H1 (cell line): ENCODE data around the gene FRMD4A. TPM values are rescaled to one million over a fixed set of nuclear protein-coding genes. Genes with fewer than 3 reads are reported as not detected.

Source experiments
- CTCF ChIA-PET: fragments of 300-600 bp; sonication (Branson Sonifier 250); formaldehyde crosslinking; loops from one replicate; lab custom pipeline; 2021; ENCODE audit not compliant: partially characterized antibody; lab: Charles Lee
- POLR2A ChIA-PET: fragments of 300-600 bp; sonication (Branson Sonifier 250); formaldehyde crosslinking; loops from one replicate; lab custom pipeline; 2021; ENCODE audit warnings: inconsistent platforms; ENCODE audit not compliant: partially characterized antibody; lab: Charles Lee
- DNase-seq, 2 experiments: peaks; one replicate each; pipeline versions ENCODE4 v3.0.0 to v3.0.0-alpha.2; 2010 to 2022; ENCODE audit warnings: low spot score in 2 of 2, low read depth in 1 of 2, mixed read lengths in 1 of 2
- FAIRE-seq: peaks from 2 replicates; lab custom pipeline; 2011; peaks lifted over from hg19 to GRCh38; lab: Jason Lieb, UNC
- H2AFZ ChIP-seq: 2 replicates; pipeline ENCODE4 v1.8.1; 2012; ENCODE audit warnings: low read length, inconsistent platforms
- H2AK5ac ChIP-seq: 2 replicates; pipeline ENCODE4 v1.6.1; 2013; ENCODE audit warnings: low read depth, low read length
- H2BK120ac ChIP-seq: replicated peaks from 2 replicates; pipeline ENCODE3; 2013; ENCODE audit warnings: low read depth, low read length, inconsistent platforms
- H2BK12ac ChIP-seq: 2 replicates; pipeline ENCODE4 v1.6.1; 2013; ENCODE audit warnings: low read depth, low read length
- H2BK15ac ChIP-seq: 2 replicates; pipeline ENCODE4 v1.6.1; 2013; ENCODE audit warnings: low read length
- H2BK20ac ChIP-seq: 2 replicates; pipeline ENCODE4 v1.6.1; 2013; ENCODE audit warnings: low read length
- H2BK5ac ChIP-seq: 2 replicates; pipeline ENCODE4 v1.6.1; 2013; ENCODE audit warnings: low read depth, low read length
- H3K14ac ChIP-seq: 2 replicates; pipeline ENCODE4 v1.6.1; 2013; ENCODE audit warnings: inconsistent platforms; ENCODE audit not compliant: insufficient read length
- H3K18ac ChIP-seq: 2 replicates; pipeline ENCODE4 v1.6.1; 2013; ENCODE audit warnings: low read length; ENCODE audit errors: extremely low read depth
- H3K23ac ChIP-seq: 2 replicates; pipeline ENCODE4 v1.6.1; 2013; ENCODE audit warnings: inconsistent platforms; ENCODE audit not compliant: insufficient read length
- H3K23me2 ChIP-seq: 2 replicates; pipeline ENCODE4 v1.6.1; 2013; ENCODE audit warnings: low read depth, low read length
- H3K27ac ChIP-seq: 2 replicates; pipeline ENCODE4 v1.6.1; 2011; ENCODE audit warnings: low read depth, low read length, inconsistent platforms
- H3K27me3 ChIP-seq, 4 experiments: replicated peaks in 1 of 4; 1 replicate in 1 of 4; 2 replicates in 3 of 4; pipeline versions ENCODE4 v1.6.1 to v1.8.1; 2011 to 2013; ENCODE audit warnings: low read length in 3 of 4, mild to moderate bottlenecking in 3 of 4, inconsistent platforms in 2 of 4, mixed read lengths in 2 of 4, moderate library complexity in 1 of 4; ENCODE audit not compliant: control insufficient read depth in 3 of 4, insufficient read depth in 3 of 4; ENCODE audit errors: extremely low read depth in 1 of 4
- H3K36me3 ChIP-seq, 4 experiments: 2 replicates each; pipeline versions ENCODE4 v1.6.1 to v1.8.1; 2011 to 2013; ENCODE audit warnings: mild to moderate bottlenecking in 4 of 4, low read length in 3 of 4, moderate library complexity in 2 of 4, control low read depth in 1 of 4, inconsistent platforms in 1 of 4; ENCODE audit not compliant: insufficient read depth in 4 of 4, control insufficient read depth in 2 of 4
- H3K4ac ChIP-seq: replicated peaks from 2 replicates; pipeline ENCODE3; 2013; ENCODE audit warnings: low read length, low read depth, mixed read lengths, inconsistent platforms; ENCODE audit not compliant: insufficient read length
- H3K4me1 ChIP-seq, 4 experiments: replicated peaks in 1 of 4; 1 replicate in 1 of 4; 2 replicates in 3 of 4; pipeline versions ENCODE4 v1.6.1 to v1.8.1; 2011 to 2013; ENCODE audit warnings: low read length in 3 of 4, inconsistent platforms in 2 of 4, mixed read lengths in 1 of 4; ENCODE audit not compliant: insufficient read depth in 4 of 4, control insufficient read depth in 3 of 4
- H3K4me2 ChIP-seq, 2 experiments: 2 replicates each; pipeline versions ENCODE4 v1.6.1 to v1.8.1; 2011 to 2013; ENCODE audit warnings: low read depth in 2 of 2, low read length in 2 of 2, control low read depth in 1 of 2, inconsistent platforms in 1 of 2, mild to moderate bottlenecking in 1 of 2; ENCODE audit not compliant: insufficient read depth in 1 of 2
- H3K4me3 ChIP-seq, 4 experiments: fragments of 200-600, 300-600 bp in 1 of 4; sonication (generic), shearing (Covaris generic), sonication (Bioruptor Twin) in 1 of 4; 2 replicates each; pipeline versions ENCODE4 v1.5.1 to v1.8.1; 2011 to 2016; ENCODE audit warnings: low read length in 4 of 4, low read depth in 3 of 4, control low read depth in 2 of 4, inconsistent platforms in 2 of 4, mild to moderate bottlenecking in 2 of 4, mixed read lengths in 1 of 4, moderate library complexity in 1 of 4; ENCODE audit not compliant: insufficient read depth in 2 of 4; ENCODE audit errors: extremely low read depth in 1 of 4
- H3K56ac ChIP-seq: replicated peaks from 2 replicates; pipeline ENCODE3; 2013; ENCODE audit warnings: low read depth, mild to moderate bottlenecking, mixed read lengths, low read length, inconsistent platforms; ENCODE audit not compliant: insufficient read length
- H3K79me1 ChIP-seq: 2 replicates; pipeline ENCODE4 v1.6.1; 2013; ENCODE audit warnings: low read depth, low read length, control low read depth
- H3K79me2 ChIP-seq, 2 experiments: 2 replicates each; pipeline versions ENCODE4 v1.6.1 to v1.8.1; 2012 to 2013; ENCODE audit warnings: low read length in 2 of 2, mild to moderate bottlenecking in 2 of 2, inconsistent platforms in 1 of 2; ENCODE audit not compliant: insufficient read depth in 2 of 2, control insufficient read depth in 1 of 2
- H3K9ac ChIP-seq, 4 experiments: replicated peaks in 1 of 4; 1 replicate in 1 of 4; 2 replicates in 3 of 4; pipeline versions ENCODE4 v1.6.1 to v1.8.1; 2011 to 2013; ENCODE audit warnings: low read depth in 3 of 4, low read length in 3 of 4, control low read depth in 2 of 4, mild to moderate bottlenecking in 2 of 4, moderate library complexity in 2 of 4, inconsistent platforms in 1 of 4; ENCODE audit errors: extremely low read depth in 1 of 4
- H3K9me3 ChIP-seq, 2 experiments: 2 replicates each; pipeline versions ENCODE4 v1.6.1 to v1.8.1; 2012 to 2013; ENCODE audit warnings: mild to moderate bottlenecking in 2 of 2, moderate library complexity in 2 of 2, control low read depth in 1 of 2, inconsistent platforms in 1 of 2, low read depth in 1 of 2, low read length in 1 of 2, mixed read lengths in 1 of 2; ENCODE audit not compliant: insufficient read depth in 2 of 2
- H4K20me1 ChIP-seq, 2 experiments: replicated peaks in 1 of 2; 2 replicates each; pipeline versions ENCODE3 to v1.8.1; 2011 to 2013; ENCODE audit warnings: inconsistent platforms in 2 of 2, low read length in 2 of 2, mild to moderate bottlenecking in 1 of 2; ENCODE audit not compliant: insufficient read depth in 2 of 2, control insufficient read depth in 1 of 2
- H4K5ac ChIP-seq: 2 replicates; pipeline ENCODE4 v1.6.1; 2013; ENCODE audit warnings: low read length, low read depth, mixed read lengths, inconsistent platforms; ENCODE audit not compliant: insufficient read length
- H4K8ac ChIP-seq: 2 replicates; pipeline ENCODE4 v1.8.0; 2013; ENCODE audit warnings: mild to moderate bottlenecking, moderate library complexity, low read length, inconsistent platforms; ENCODE audit not compliant: insufficient read depth; ENCODE audit errors: extremely low read depth
- H4K91ac ChIP-seq: replicated peaks from 2 replicates; pipeline ENCODE3; 2013; ENCODE audit warnings: low read length, mixed read lengths, inconsistent platforms; ENCODE audit not compliant: insufficient read length
- BACH1 ChIP-seq: IDR thresholded peaks from 2 replicates; pipeline ENCODE4 v1.6.1; 2012; ENCODE audit warnings: low read length, improper control_type of control experiment
- BRCA1 ChIP-seq: IDR thresholded peaks from 2 replicates; pipeline ENCODE4 v1.6.1; 2012; ENCODE audit warnings: low read depth, low read length, improper control_type of control experiment
- EGR1 ChIP-seq: IDR thresholded peaks from 2 replicates; pipeline ENCODE4 v1.6.1; 2011; ENCODE audit warnings: low read depth, low read length, borderline replicate concordance
- NRF1 ChIP-seq: IDR thresholded peaks from 2 replicates; pipeline ENCODE4 v1.6.1; 2011; ENCODE audit warnings: mild to moderate bottlenecking, low read depth, low read length, improper control_type of control experiment
- PHF8 ChIP-seq: fragments of 200-600 bp; sonication (generic); conservative IDR thresholded peaks from 2 replicates; pipeline ENCODE4 v1.7.1; 2012; ENCODE audit warnings: low read depth, mild to moderate bottlenecking, inconsistent platforms, low read length, moderate library complexity
- POU5F1 ChIP-seq: IDR thresholded peaks from 2 replicates; pipeline ENCODE4 v1.6.1; 2011; ENCODE audit warnings: low read depth, mild to moderate bottlenecking, low read length, moderate library complexity
- RAD21 ChIP-seq, 2 experiments: IDR thresholded peaks in 1 of 2; conservative IDR thresholded peaks in 1 of 2; 2 replicates each; pipeline ENCODE4 v1.6.1; 2011; ENCODE audit warnings: low read depth in 2 of 2, low read length in 2 of 2, improper control_type of control experiment in 1 of 2, inconsistent platforms in 1 of 2, mild to moderate bottlenecking in 1 of 2, moderate library complexity in 1 of 2
- SP1 ChIP-seq: IDR thresholded peaks from 2 replicates; pipeline ENCODE4 v1.6.1; 2011; ENCODE audit warnings: low read depth, low read length
- TAF7 ChIP-seq: optimal IDR thresholded peaks from 2 replicates; pipeline ENCODE3; 2011; ENCODE audit warnings: low read depth, mild to moderate bottlenecking, inconsistent platforms, low read length, moderate library complexity, borderline replicate concordance
- TCF12 ChIP-seq: IDR thresholded peaks from 2 replicates; pipeline ENCODE4 v1.6.1; 2011; ENCODE audit warnings: low read depth, mild to moderate bottlenecking, low read length
- WGBS, 2 experiments: shearing (Covaris generic) in 1 of 2; methylation state at CpG; one replicate each; pipeline versions ENCODE4 v1.1.6 to v1.1.7; 2013 to 2015; ENCODE audit warnings: low lambda C conversion rate in 2 of 2, mixed read lengths in 2 of 2, inconsistent platforms in 1 of 2, low coverage in 1 of 2, missing lambda C conversion rate in 1 of 2; ENCODE audit not compliant: insufficient replicate concordance in 2 of 2, insufficient coverage in 1 of 2, insufficient read length in 1 of 2; ENCODE audit errors: extremely low coverage in 1 of 2, missing lambda C conversion rate in 1 of 2; 5-methylcytosine and 5-hydroxymethylcytosine counted together
- polyA plus RNA-seq, 7 experiments: library from polyadenylated mRNA; depleted of rRNA in 3 of 7; stranded (reverse) in 5 of 7; unstranded in 2 of 7; fragments of >200 nt in 5 of 7; fragments of 200-250 nt in 2 of 7; gene quantifications; 1 replicate in 5 of 7; 2 replicates in 1 of 7; 4 replicates in 1 of 7; pipeline versions ENCODE4 v1.2.1 to v1.2.3, GENCODE V29; 2011 to 2013; ENCODE audit warnings: missing spikeins in 2 of 7, mixed read lengths in 2 of 7
- total RNA-seq: library from RNA; stranded (reverse); fragmentation: NEBNext Ultra II Directional; extraction: Animal tissue kit (Norgen Biotek cat#: 25700); gene quantifications from 2 replicates; pipeline ENCODE4 v1.2.1, GENCODE V29; 2021

The FRMD4A gene
- total and polyA plus RNA-seq, 2 of the 8 experiments (the other 6 are each of a cell fraction or from before 2014, with no cell fraction given) = 38.6 to 39.6 TPM

GRCh38 chr10:14112056-14112455, 218.7 kb downstream of the FRMD4A start:
- 0 out of 7 replicates have a peak, but pooled peaks cover 0 to 3% (median 0%) of the 10 kb centered on the region in 4 experiments for H3K4me1 ChIP-seq
- H3K27me3 ChIP-seq = no peaks in the 10 kb centered on the region
- CTCF ChIA-PET = interaction anchor here (0.9 to 2.6 kb wide), 3 partner anchors 18 to 85 kb away, joined by 3 to 9 read pairs (median 5); no protein-coding TSS in a partner anchor
- H3K18ac ChIP-seq = no peak overlapping the region
- H3K4me2 ChIP-seq = no peak overlapping the region
- no peak overlapping the region for H2BK120ac ChIP-seq
- FAIRE-seq (no peak), DNase-seq (no peak)
- H3K4me3 ChIP-seq = no peak overlapping the region
- H3K79me2 ChIP-seq = no peaks in the 10 kb centered on the region
- 96% methylated on average over 5 of the region's 5 CpGs; no CpG with 5 or more reads in 1 of the 2 experiments for WGBS, 2 experiments
- no peak overlapping the region for H2AFZ ChIP-seq
- H4K5ac ChIP-seq = no peak overlapping the region
- TF ChIP-seq EGR1 (no peak), BACH1 (no peak), SP1 (no peak), TAF7 (no peak), TCF12 (no peak), NRF1 (no peak), PHF8 (no peak), POU5F1 (no peak), BRCA1 (no peak), RAD21 (IDR thresholded peaks at IDR 0.05 in 1 of 2, conservative IDR thresholded peaks at IDR 0.05 in 1 of 2; ENCODE audit: low read depth in 2 of 2, low read length in 2 of 2) (no peak)
- H4K91ac ChIP-seq = no peak overlapping the region
- H3K23me2 ChIP-seq = no peaks in the 10 kb centered on the region
- H3K27ac ChIP-seq = no peak overlapping the region
- H4K20me1 ChIP-seq = no peaks in the 10 kb centered on the region
- H4K8ac ChIP-seq = no peak overlapping the region
- POLR2A ChIA-PET = interaction anchor here (1.4 kb wide), 1 partner anchor 73 kb away, joined by 6 read pairs; no protein-coding TSS in a partner anchor
- no peak overlapping the region for H2BK5ac ChIP-seq
- no peak overlapping the region for H3K56ac ChIP-seq
- no peak overlapping the region for H3K4ac ChIP-seq
- no peak overlapping the region for H3K9ac ChIP-seq
- no peak overlapping the region for H2BK12ac ChIP-seq
- no peak overlapping the region for H3K14ac ChIP-seq
- no peak overlapping the region for H3K23ac ChIP-seq
- H2BK20ac ChIP-seq = no peak overlapping the region
- no peak overlapping the region for H2BK15ac ChIP-seq
- H2AK5ac ChIP-seq = no peak overlapping the region
- no peaks in the 10 kb centered on the region for H3K79me1 ChIP-seq
- no peaks in the 10 kb centered on the region for H3K9me3 ChIP-seq
- H3K36me3 ChIP-seq = no peaks in the 10 kb centered on the region
